Loucy (cell line): ENCODE data around the gene PCCA.
A peak's percentile ranks its signal among the peaks of the same experiment; 100 is the strongest.

Experiments used
- H2AFZ ChIP-seq: fragments of 200-600 bp; sonication (generic); 2 replicates; pipeline ENCODE4 v1.6.0; 2016; ENCODE audit warnings: antibody characterized with exemption, mild to moderate bottlenecking, low read length, moderate library complexity
- H3F3A ChIP-seq: fragments of 200-600 bp; 2 replicates; pipeline ENCODE4 v1.6.0; 2016; ENCODE audit warnings: antibody characterized with exemption, low read depth, mild to moderate bottlenecking
- H3K27me3 ChIP-seq: fragments of 200-600 bp; sonication (generic); 2 replicates; pipeline ENCODE4 v1.6.1; 2014; ENCODE audit warnings: low read length, mild to moderate bottlenecking; ENCODE audit not compliant: insufficient read depth, poor library complexity, severe bottlenecking
- H3K36me3 ChIP-seq: fragments of 200-600 bp; sonication (generic); 2 replicates; pipeline ENCODE4 v1.6.1; 2016; ENCODE audit warnings: low read length; ENCODE audit not compliant: insufficient read depth
- H3K4me1 ChIP-seq: fragments of 200-600 bp; sonication (generic); 2 replicates; pipeline ENCODE4 v1.5.1; 2014; ENCODE audit warnings: low read length, mild to moderate bottlenecking; ENCODE audit not compliant: insufficient read depth, poor library complexity, severe bottlenecking
- H3K4me2 ChIP-seq: fragments of 200-600 bp; sonication (generic); 2 replicates; pipeline ENCODE4 v1.6.0; 2014; ENCODE audit warnings: antibody characterized with exemption, low read length, low read depth, mild to moderate bottlenecking; ENCODE audit not compliant: poor library complexity, severe bottlenecking
- H3K4me3 ChIP-seq: fragments of 200-600 bp; sonication (generic); 2 replicates; pipeline ENCODE4 v1.5.1; 2014; ENCODE audit warnings: low read length, mild to moderate bottlenecking, mixed read lengths; ENCODE audit not compliant: poor library complexity, severe bottlenecking
- H3K79me2 ChIP-seq: fragments of 200-600 bp; sonication (generic); 2 replicates; pipeline ENCODE4 v1.6.1; 2014; ENCODE audit warnings: low read length; ENCODE audit not compliant: insufficient read depth
- H3K9ac ChIP-seq: fragments of 200-600 bp; sonication (generic); 2 replicates; pipeline ENCODE4 v1.6.0; 2014; ENCODE audit warnings: mild to moderate bottlenecking, low read depth, low read length, moderate library complexity; ENCODE audit not compliant: poor library complexity, severe bottlenecking
- H3K9me2 ChIP-seq: fragments of 200-600 bp; sonication (generic); replicated peaks from 2 replicates; pipeline ENCODE4 v1.6.1; 2016; ENCODE audit warnings: low read depth, low read length, mixed read lengths
- H3K9me3 ChIP-seq: fragments of 200-600 bp; sonication (generic); 2 replicates; pipeline ENCODE4 v1.6.1; 2014; ENCODE audit warnings: mild to moderate bottlenecking, antibody characterized with exemption, low read length, low read depth; ENCODE audit not compliant: insufficient read depth
- H4K20me1 ChIP-seq: fragments of 200-600 bp; sonication (generic); 2 replicates; pipeline ENCODE4 v1.6.0; 2014; ENCODE audit warnings: antibody characterized with exemption, low read length, mild to moderate bottlenecking; ENCODE audit not compliant: insufficient read depth, poor library complexity, severe bottlenecking
- CTCF ChIP-seq: fragments of 200-600 bp; sonication (generic); conservative IDR thresholded peaks from 2 replicates; pipeline ENCODE4 v1.5.1; 2014; ENCODE audit warnings: mild to moderate bottlenecking, antibody characterized with exemption, low read length
- EZH2phosphoT487 ChIP-seq: fragments of 200-600 bp; IDR thresholded peaks from 2 replicates; pipeline ENCODE4 v1.6.1; 2018; ENCODE audit warnings: antibody characterized with exemption, mild to moderate bottlenecking, moderate library complexity, borderline replicate concordance

Gene PCCA

GRCh38 chr13:100513987-100514670, 425.2 kb downstream of the PCCA start:
- TF ChIP-seq EZH2phosphoT487 (no peak), CTCF (no peak)
- Histone ChIP-seq H3F3A (no peaks in the 10 kb centered on the region), H3K4me2 (no peak overlapping the region), H2AFZ (no peak overlapping the region), H3K9me3 (no peaks in the 10 kb centered on the region), H4K20me1 (no peaks in the 10 kb centered on the region), H3K27me3 (no peaks in the 10 kb centered on the region), H3K4me3 (no peak overlapping the region), H3K79me2 (no peaks in the 10 kb centered on the region), H3K4me1 (no peaks in the 10 kb centered on the region), H3K36me3 (peaks cover 5% of the 10 kb centered on the region; the same call in 1 of the 2 replicates), H3K9ac (no peak overlapping the region), H3K9me2 (no peaks in the 10 kb centered on the region)

GRCh38 chr13:100514788-100515409, 426.0 kb downstream of the PCCA start:
- H3K79me2 ChIP-seq: no peaks in the 10 kb centered on the region
- TF ChIP-seq CTCF (peak; percentile 97), EZH2phosphoT487 (no peak)
- H3K4me2 ChIP-seq: no peak overlapping the region
- no peaks in the 10 kb centered on the region for H3F3A ChIP-seq
- no peaks in the 10 kb centered on the region for H3K4me1 ChIP-seq
- no peaks in the 10 kb centered on the region for H3K9me3 ChIP-seq
- no peaks in the 10 kb centered on the region for H3K9me2 ChIP-seq
- H4K20me1 ChIP-seq: no peaks in the 10 kb centered on the region
- no peaks in the 10 kb centered on the region for H3K27me3 ChIP-seq
- no peak overlapping the region for H2AFZ ChIP-seq
- H3K4me3 ChIP-seq: no peak overlapping the region
- H3K36me3 ChIP-seq: peaks cover 5% of the 10 kb centered on the region; the same call in 1 of the 2 replicates
- no peak overlapping the region for H3K9ac ChIP-seq

GRCh38 chr13:100515410-100515800, 426.5 kb downstream of the PCCA start:
- no peak overlapping the region for H3K4me3 ChIP-seq
- no peaks in the 10 kb centered on the region for H3K9me2 ChIP-seq
- no peak overlapping the region for H3K4me2 ChIP-seq
- H2AFZ ChIP-seq: no peak overlapping the region
- peaks cover 5% of the 10 kb centered on the region; the same call in 1 of the 2 replicates for H3K36me3 ChIP-seq
- no peaks in the 10 kb centered on the region for H3K27me3 ChIP-seq
- no peaks in the 10 kb centered on the region for H3K79me2 ChIP-seq
- no peaks in the 10 kb centered on the region for H3K4me1 ChIP-seq
- H3K9me3 ChIP-seq: no peaks in the 10 kb centered on the region
- no peaks in the 10 kb centered on the region for H4K20me1 ChIP-seq
- H3K9ac ChIP-seq: no peak overlapping the region
- TF ChIP-seq CTCF (no peak), EZH2phosphoT487 (no peak)
- no peaks in the 10 kb centered on the region for H3F3A ChIP-seq
